Stimulated activated CD4-positive, alpha-beta T cell treated with anti-CD3 and anti-CD28 coated beads, TNF-alpha, amount 100 ng/mL, for 24 hours (primary cell): ENCODE measurements around the gene NAV2.

Experiments
- DNase-seq, 3 experiments: peaks; one replicate each; pipeline ENCODE4 v3.0.0-alpha.2; 2020; ENCODE audit warnings: low read depth in 3 of 3

Gene NAV2

DNA sequence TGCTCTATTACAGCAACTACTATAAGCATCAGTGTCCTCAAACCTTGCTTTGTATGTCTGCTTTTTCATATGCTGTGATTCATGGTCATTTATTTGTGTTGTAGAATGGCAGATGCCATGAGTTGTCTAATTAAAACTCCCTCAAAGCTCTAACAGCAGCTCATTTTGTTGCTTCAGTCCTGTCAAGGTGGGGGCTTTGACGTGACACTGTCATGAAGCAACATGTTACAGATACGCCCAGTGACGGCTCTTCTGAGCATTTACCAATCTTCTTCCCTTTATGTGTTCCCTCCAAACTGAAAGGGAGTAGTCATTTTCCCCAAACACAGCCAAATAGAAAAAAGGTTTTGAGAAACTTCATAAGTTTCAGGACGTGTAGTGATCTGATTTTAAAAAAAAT, 340.9 kb downstream of the NAV2 start:
- no peak for DNase-seq

GRCh38 chr11:20054584-20054983, 341.9 kb downstream of the NAV2 start:
- no peak for DNase-seq

DNA sequence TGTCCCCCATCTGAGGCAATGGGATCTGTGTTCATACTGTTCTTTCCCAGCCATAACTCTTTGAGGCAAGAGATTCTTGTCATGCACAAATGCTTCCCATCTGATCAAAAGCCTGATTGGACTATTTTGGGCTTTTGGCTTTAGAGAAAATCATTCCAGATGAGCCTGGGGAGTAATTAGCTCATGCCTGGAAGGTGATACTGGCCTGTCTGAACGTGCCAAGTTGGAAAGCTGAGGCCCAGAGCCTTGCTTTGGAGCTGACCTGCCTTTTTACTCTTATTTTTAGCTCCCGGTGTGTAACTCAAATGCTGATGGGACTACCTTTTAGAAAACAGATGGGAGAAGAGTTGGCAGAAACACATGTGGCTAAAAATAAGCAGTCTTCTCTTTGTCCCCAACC, 342.7 kb downstream of the NAV2 start:
- no peak for DNase-seq

GRCh38 chr11:20056109-20056949, 343.7 kb downstream of the NAV2 start:
- no peak for DNase-seq

GRCh38 chr11:20056950-20057943, 344.6 kb downstream of the NAV2 start:
- DNase-seq = no peak

- no peak for DNase-seq
Measured at GRCh38 chr11:20058749-20059458, 346.3 kb downstream of the NAV2 start.

GRCh38 chr11:20059587-20060021, 347.0 kb downstream of the NAV2 start:
- DNase-seq = no peak

DNA sequence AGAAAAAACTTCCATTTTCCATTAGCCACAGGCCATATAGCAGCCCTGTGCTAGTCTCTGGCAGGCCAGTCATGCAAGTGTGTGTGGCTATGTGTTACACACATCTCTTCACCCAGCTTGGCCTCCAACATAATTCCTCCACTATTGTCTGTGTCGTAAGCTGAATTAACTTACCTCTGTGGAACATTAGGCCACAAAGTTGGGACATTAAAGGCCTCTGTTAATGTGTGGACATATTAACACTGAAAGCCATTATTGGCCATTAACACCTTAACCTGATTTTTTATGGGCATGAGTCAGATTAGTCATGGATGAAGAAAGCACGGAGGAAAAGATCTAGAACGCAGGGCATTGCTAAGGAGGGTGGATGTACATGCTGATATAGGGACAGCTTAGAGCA, 347.5 kb downstream of the NAV2 start:
- DNase-seq = no peak

DNA sequence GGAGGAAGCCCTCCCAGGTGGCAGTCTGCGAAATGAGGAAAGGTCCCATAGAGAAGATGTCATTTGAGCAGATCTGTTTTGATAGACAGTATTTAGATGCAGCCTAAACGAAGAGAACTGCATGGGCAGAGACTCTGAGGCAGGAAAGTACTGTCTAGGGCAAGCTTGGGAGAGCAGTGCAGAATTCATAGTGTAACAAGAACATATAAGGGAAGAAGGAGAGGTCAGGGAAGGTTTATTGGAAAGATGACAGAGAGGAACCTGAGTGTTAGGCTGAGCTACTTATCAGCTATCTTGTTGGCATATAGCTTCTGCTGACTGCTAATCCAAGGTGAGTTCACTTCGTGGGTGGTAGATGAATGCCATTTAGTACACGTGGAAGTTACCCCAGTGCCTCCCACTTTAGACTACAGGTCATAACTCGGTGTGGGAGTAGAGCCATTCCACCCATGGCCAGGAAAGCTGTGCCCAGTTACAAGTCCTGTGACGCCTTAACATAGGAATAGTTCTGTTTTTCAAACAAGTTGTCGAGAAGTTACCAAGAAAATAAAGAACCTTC, 348.1 kb downstream of the NAV2 start:
- no peak for DNase-seq

GRCh38 chr11:20061776-20062175, 349.1 kb downstream of the NAV2 start:
- no peak for DNase-seq

- no peak for DNase-seq
Measured at GRCh38 chr11:20064961-20065405, 352.3 kb downstream of the NAV2 start.

GRCh38 chr11:20065406-20065805, 352.8 kb downstream of the NAV2 start:
- DNase-seq = no peak

- no peak for DNase-seq
Measured at GRCh38 chr11:20066013-20066782, 353.6 kb downstream of the NAV2 start.

DNA sequence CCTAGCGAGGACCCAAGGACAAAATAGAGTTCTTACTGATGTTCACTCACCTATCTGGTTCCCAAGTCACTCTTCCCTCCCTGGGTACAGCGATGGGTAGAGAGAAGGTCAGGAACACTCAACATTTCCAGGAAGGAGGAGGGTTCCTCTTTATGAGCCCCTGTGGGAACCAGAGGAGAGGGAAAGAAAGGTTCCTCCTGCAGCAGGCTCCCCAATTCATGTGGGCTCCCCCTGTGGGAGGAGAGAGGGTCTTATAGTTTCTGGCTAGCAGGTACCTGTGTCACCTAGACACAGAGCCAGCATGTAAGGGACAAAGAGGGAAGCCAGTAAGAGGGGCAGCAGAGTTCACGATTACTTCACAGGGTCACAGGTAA, 354.1 kb downstream of the NAV2 start:
- DNase-seq = no peak

- DNase-seq = no peak
Measured at GRCh38 chr11:20067665-20068064, 355.0 kb downstream of the NAV2 start.

DNA sequence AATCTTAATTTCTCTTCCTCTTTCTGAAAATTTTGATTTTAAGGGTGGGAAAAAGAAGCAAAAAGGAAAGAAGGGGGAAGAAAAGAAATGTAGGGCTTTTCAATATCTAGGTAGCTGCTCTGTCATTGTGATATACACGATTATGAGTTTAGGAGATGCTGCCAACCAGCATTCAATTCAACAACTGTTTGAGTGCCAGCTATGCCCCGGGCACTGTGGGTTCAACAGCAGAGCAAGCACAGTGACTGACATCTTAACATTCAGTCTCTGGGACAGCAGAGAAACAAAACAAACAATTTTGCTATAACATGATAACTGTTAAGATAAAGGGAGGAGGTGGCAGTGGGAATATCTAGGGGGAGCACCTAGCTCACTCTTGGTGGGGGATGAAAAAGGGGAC, 356.1 kb downstream of the NAV2 start:
- no peak for DNase-seq

- no peak for DNase-seq
Measured at GRCh38 chr11:20070459-20070858, 357.8 kb downstream of the NAV2 start.

DNA sequence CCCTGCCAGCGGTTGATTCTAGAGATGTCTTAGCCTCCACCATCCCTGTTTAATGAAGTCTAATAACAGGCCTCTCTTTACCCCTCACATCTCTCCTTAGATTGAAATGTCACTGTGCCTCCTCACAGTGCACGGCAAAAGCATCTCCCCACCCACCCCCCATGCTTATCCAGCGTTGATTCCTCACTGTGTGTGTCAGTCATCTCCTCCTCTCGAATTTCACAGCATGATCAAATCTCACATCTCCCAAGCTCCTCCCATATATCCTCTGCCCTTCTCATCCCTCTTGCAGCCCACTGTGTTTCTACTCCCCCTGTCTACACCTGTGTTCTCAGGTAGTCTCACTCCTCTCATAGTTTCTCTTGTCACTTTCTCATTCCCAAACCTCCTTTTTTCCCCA, 363.0 kb downstream of the NAV2 start:
- no peak for DNase-seq

- DNase-seq = no peak
Measured at GRCh38 chr11:20078846-20079245, 366.2 kb downstream of the NAV2 start.

- DNase-seq = no peak
Measured at GRCh38 chr11:20080032-20080685, 367.5 kb downstream of the NAV2 start.
